A549 treated with dexamethasone at 1 μM for 4 hours (cell line): Measurements from ENCODE around the gene RFPL2. TPM values are rescaled to one million over a fixed set of nuclear protein-coding genes. Genes with fewer than 3 reads are reported as not detected.

Source experiments
- total RNA-seq: library from RNA; stranded (reverse); fragments of 200-300 nt; extraction: Qiagen RNA extraction; gene quantifications from 5 replicates; pipeline ENCODE4 v1.2.3, GENCODE V29; 2022

Gene RFPL2
- 0.11 to 0.24 TPM (median 0.15 TPM) in 5 replicates for total RNA-seq

GRCh38 chr22:32204856-32205722 lies at the start of gene RFPL2:
TSS of gene RFPL2 (minus strand) at chr22:32205073. CDS start at chr22:32202451, 2,622 bp downstream.

GRCh38 chr22:32158712-32159533 lies 46.0 kb downstream of the RFPL2 start, which contains the start of gene C22orf42:
TSS of gene C22orf42 (minus strand) at chr22:32159303. CDS start at chr22:32159215, 88 bp downstream.

Other genes starting within 250 kb of the RFPL2 start
- 0.02 to 0.11 TPM (median 0.07 TPM) in 5 replicates for gene SLC5A1, start 161.8 kb downstream of the RFPL2 start, total RNA-seq
- not detected in 5 replicates for gene C22orf42, start 45.8 kb downstream of the RFPL2 start, total RNA-seq
- not detected in 5 replicates for gene SLC5A4, start 50.3 kb upstream of the RFPL2 start, total RNA-seq
- gene RFPL3, start 152.8 kb upstream of the RFPL2 start, total RNA-seq, result not detected in 5 replicates
- 75.8 to 83.8 TPM (median 77.1 TPM) in 5 replicates for gene RTCB, start 207.2 kb upstream of the RFPL2 start, total RNA-seq